Neural cell (in vitro differentiated cells): Measurements from ENCODE around the gene RNASE11.

ENCODE experiments used
- CTCF ChIP-seq: fragments of 450-650 bp; IDR thresholded peaks from 2 replicates; pipeline ENCODE4 v1.5.1; 2014; ENCODE audit warnings: antibody characterized with exemption, mild to moderate bottlenecking, moderate library complexity; ENCODE audit not compliant: poor library complexity, severe bottlenecking
- EP300 ChIP-seq: fragments of 450-650 bp; conservative IDR thresholded peaks from 2 replicates; pipeline ENCODE4 v1.6.1; 2014; ENCODE audit warnings: antibody characterized with exemption, mild to moderate bottlenecking, moderate library complexity; ENCODE audit not compliant: poor library complexity, severe bottlenecking
- EZH2 ChIP-seq: fragments of 200-600, 300-800 bp; shearing (Covaris generic), sonication (generic); IDR thresholded peaks from 2 replicates; pipeline ENCODE4 v1.6.1; 2014; ENCODE audit warnings: antibody characterized with exemption, low read length, borderline replicate concordance, mild to moderate bottlenecking; ENCODE audit not compliant: insufficient read depth, poor library complexity, severe bottlenecking
- MXI1 ChIP-seq: fragments of 450-650 bp; conservative IDR thresholded peaks from 2 replicates; pipeline ENCODE4 v1.6.1; 2014; ENCODE audit warnings: antibody characterized with exemption, mild to moderate bottlenecking; ENCODE audit not compliant: poor library complexity, severe bottlenecking
- POLR2AphosphoS5 ChIP-seq: IDR thresholded peaks from 2 replicates; pipeline ENCODE4 v1.6.1; 2012
- RAD21 ChIP-seq: fragments of 450-650 bp; conservative IDR thresholded peaks from 2 replicates; pipeline ENCODE4 v1.6.1; 2014; ENCODE audit warnings: antibody characterized with exemption, mild to moderate bottlenecking, moderate library complexity
- REST ChIP-seq: IDR thresholded peaks from 2 replicates; pipeline ENCODE4 v1.6.1; 2012; ENCODE audit warnings: borderline replicate concordance
- SMC3 ChIP-seq: fragments of 450-650 bp; conservative IDR thresholded peaks from 2 replicates; pipeline ENCODE4 v1.6.1; 2014; ENCODE audit warnings: antibody characterized with exemption, mild to moderate bottlenecking, moderate library complexity; ENCODE audit not compliant: poor library complexity
- TAF1 ChIP-seq: IDR thresholded peaks from 2 replicates; pipeline ENCODE4 v1.6.1; 2012; ENCODE audit warnings: low read depth

GRCh38 chr14:20615996-20616395, 28.2 kb upstream of the RNASE11 start:
- no peak for TF ChIP-seq EZH2
- TF ChIP-seq RAD21, result no peak
- TF ChIP-seq POLR2AphosphoS5, result no peak
- TF ChIP-seq CTCF, result no peak
- TF ChIP-seq EP300, result no peak
- TF ChIP-seq REST, result no peak
- TF ChIP-seq MXI1, result no peak
- TF ChIP-seq TAF1, result no peak
- no peak for TF ChIP-seq SMC3
